HepG2 (cell line): ENCODE results near the gene PCDHGC5.

Source experiments
- GMEB1 ChIP-seq: sonication (generic); formaldehyde crosslinking; IDR thresholded peaks from 2 replicates; pipeline ENCODE4 v1.5.1; 2020; ENCODE audit warnings: missing genetic modification reagents, mild to moderate bottlenecking, borderline replicate concordance
- HDAC2 ChIP-seq: sonication (generic); formaldehyde crosslinking; IDR thresholded peaks from 2 replicates; pipeline ENCODE4 v1.4.0; 2020; ENCODE audit warnings: missing genetic modification reagents
- PPARG ChIP-seq: conservative IDR thresholded peaks from 2 replicates; pipeline ENCODE4 v1.6.1; 2016; ENCODE audit warnings: missing biosample characterization, missing genetic modification reagents
- ZNF484 ChIP-seq: sonication (generic); formaldehyde crosslinking; IDR thresholded peaks from 2 replicates; pipeline ENCODE4 v1.5.1; 2020; ENCODE audit warnings: mild to moderate bottlenecking, low read depth, missing genetic modification reagents, borderline replicate concordance
- ZNF501 ChIP-seq: sonication (generic); formaldehyde crosslinking; IDR thresholded peaks from 2 replicates; pipeline ENCODE4 v1.5.1; 2020; ENCODE audit warnings: mild to moderate bottlenecking, moderate library complexity, missing genetic modification reagents
- TF ChIP-seq, protein P1 (sequence below): sonication (generic); formaldehyde crosslinking; IDR thresholded peaks from 2 replicates; pipeline ENCODE4 v1.5.0; 2020; ENCODE audit warnings: mild to moderate bottlenecking, missing genetic modification reagents, moderate library complexity

GRCh38 chr5:141508440-141508797 lies 19.5 kb downstream of the PCDHGC5 start:
- TF ChIP-seq PPARG (CRISPR knock-in tag) (no peak), ZNF484 (CRISPR knock-in tag) (no peak), ZNF501 (no peak), HDAC2 (CRISPR knock-in tag) (no peak), GMEB1 (CRISPR knock-in tag) (no peak)
- TF ChIP-seq, protein P1, sequence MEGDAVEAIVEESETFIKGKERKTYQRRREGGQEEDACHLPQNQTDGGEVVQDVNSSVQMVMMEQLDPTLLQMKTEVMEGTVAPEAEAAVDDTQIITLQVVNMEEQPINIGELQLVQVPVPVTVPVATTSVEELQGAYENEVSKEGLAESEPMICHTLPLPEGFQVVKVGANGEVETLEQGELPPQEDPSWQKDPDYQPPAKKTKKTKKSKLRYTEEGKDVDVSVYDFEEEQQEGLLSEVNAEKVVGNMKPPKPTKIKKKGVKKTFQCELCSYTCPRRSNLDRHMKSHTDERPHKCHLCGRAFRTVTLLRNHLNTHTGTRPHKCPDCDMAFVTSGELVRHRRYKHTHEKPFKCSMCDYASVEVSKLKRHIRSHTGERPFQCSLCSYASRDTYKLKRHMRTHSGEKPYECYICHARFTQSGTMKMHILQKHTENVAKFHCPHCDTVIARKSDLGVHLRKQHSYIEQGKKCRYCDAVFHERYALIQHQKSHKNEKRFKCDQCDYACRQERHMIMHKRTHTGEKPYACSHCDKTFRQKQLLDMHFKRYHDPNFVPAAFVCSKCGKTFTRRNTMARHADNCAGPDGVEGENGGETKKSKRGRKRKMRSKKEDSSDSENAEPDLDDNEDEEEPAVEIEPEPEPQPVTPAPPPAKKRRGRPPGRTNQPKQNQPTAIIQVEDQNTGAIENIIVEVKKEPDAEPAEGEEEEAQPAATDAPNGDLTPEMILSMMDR (CRISPR knock-in tag): no peak
